NCI-H748 (cell line): Measurements from ENCODE around the gene TBX5.

Source experiments
- DNase-seq: peaks from one replicate; lab custom pipeline; 2025; ENCODE audit not compliant: unreplicated experiment; lab: John Stamatoyannopoulos, UW

Gene TBX5

GRCh38 chr12:114327765-114328164, 78.2 kb downstream of the TBX5 start:
- no peak for DNase-seq

GRCh38 chr12:114321524-114321923, 84.4 kb downstream of the TBX5 start:
- no peak for DNase-seq

GRCh38 chr12:114320968-114321367, 85.0 kb downstream of the TBX5 start:
- DNase-seq = no peak

- no peak for DNase-seq
Observed at GRCh38 chr12:114320101-114320500, 85.8 kb downstream of the TBX5 start.

- DNase-seq = no peak
Observed at GRCh38 chr12:114319422-114319821, 86.5 kb downstream of the TBX5 start.

GRCh38 chr12:114318984-114319383, 87.0 kb downstream of the TBX5 start:
- no peak for DNase-seq

- no peak for DNase-seq
Observed at GRCh38 chr12:114316076-114316475, 89.9 kb downstream of the TBX5 start.

GRCh38 chr12:114314974-114315720, 90.8 kb downstream of the TBX5 start:
- DNase-seq = no peak

- DNase-seq = no peak
Observed at GRCh38 chr12:114314403-114314802, 91.5 kb downstream of the TBX5 start.

GRCh38 chr12:114313910-114314309, 92.0 kb downstream of the TBX5 start:
- DNase-seq = no peak

GRCh38 chr12:114311974-114312373, 94.0 kb downstream of the TBX5 start:
- no peak for DNase-seq

- DNase-seq = no peak
Observed at GRCh38 chr12:114306646-114307045, 99.3 kb downstream of the TBX5 start.

- DNase-seq = no peak
Observed at GRCh38 chr12:114305446-114305845, 100.5 kb downstream of the TBX5 start.
